NCI-H1930 (cell line): ENCODE data around the gene PTPRG.
"Not testable (repeated sequence)": the region's sequence is repeated elsewhere in the genome, so short reads cannot be mapped to it uniquely, and the experiment has no call there.

Source experiments
- DNase-seq, 2 experiments: peaks; one replicate each; lab custom pipeline; 2025; lab: John Stamatoyannopoulos, UW

PTPRG gene

GRCh38 chr3:61796911-61797310 is 235.5 kb downstream of the PTPRG start:
- DNase-seq: no peak

DNA sequence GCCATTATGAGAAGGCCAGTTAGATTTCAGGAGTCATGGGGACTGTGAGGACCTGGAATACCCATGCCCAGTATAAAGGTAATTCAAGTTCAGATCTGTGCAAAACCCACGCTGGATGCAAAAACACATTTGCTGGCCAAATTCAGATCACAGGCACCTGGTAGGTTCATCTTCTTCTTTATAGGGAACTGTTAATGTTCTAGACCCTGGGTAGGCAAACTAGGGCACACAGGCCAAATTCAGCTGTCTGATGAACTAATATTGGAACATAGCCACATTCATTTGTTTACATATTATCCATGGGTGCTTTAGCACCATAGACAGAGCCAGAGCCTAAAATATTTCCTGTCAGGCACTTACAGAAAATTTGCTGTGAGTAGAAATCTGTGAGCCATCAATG is 241.4 kb downstream of the PTPRG start:
- DNase-seq: no peak

DNA sequence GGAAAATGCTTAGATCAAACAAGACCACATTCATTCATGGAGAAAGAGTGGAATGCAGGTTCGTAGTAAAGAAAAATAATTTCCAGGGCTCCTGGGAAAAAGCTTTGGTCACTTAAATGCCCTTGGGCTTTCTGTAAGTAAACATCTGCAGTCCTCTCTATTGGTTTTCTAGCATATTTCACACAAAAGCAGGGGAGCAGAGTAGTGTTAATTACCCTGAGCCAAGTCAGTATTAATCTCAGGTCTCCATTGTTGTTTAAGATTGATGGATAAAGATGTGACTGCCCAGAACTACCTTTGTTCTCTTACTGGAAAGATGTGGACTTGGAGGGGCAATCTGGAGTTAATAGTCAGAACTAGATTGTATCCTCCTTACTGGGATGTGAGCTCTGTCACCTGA is 242.6 kb downstream of the PTPRG start:
- peak in 1 of 2 experiments; percentile 16 for DNase-seq

DNA sequence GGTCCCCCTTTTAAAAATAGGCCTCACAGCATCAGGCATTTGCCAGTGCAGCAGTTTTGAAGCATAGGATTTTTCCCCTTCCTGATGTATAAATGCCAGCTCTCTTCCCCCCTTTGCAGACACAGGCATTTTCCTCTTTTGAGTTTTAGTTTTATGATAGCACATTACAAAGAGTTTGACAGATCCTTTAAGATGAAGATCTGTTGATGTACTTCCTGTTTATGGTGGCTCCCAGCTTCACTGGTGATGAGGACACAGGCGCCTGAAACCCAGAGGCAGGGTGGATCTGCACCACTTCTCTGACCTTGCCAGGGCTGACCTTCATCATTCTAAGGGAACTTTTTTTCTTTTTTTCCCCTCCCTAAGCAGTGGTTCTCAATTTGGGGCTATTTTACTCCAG is 243.4 kb downstream of the PTPRG start:
- no peak for DNase-seq

DNA sequence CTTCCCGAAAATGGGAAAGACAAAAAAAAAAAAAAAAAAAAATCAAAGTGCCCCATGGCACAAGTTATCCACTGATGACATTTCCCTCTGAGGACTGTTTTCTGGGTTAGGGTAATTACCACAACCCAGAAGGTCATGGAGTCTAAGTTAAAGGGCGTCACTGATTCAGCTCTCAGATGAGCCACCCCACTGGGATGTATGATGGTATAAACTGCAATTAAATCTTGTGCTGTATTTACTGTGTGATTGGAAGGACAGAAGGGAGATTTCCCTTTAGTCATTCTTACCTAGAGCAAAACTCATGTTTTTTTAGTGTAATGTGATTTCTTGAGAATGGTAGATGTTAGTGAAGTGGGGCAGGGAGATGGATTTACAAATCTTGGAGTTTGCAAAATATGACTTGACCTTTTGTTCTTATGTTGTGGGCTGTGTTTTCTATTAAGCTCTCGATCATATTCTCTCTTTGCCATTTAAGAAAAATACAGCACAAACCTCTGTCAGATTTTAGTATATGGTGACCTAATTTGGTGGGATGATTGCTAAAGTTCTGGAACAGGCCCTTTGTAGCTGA is 244.2 kb downstream of the PTPRG start:
- peak; percentile 5 to 9 for DNase-seq

DNA sequence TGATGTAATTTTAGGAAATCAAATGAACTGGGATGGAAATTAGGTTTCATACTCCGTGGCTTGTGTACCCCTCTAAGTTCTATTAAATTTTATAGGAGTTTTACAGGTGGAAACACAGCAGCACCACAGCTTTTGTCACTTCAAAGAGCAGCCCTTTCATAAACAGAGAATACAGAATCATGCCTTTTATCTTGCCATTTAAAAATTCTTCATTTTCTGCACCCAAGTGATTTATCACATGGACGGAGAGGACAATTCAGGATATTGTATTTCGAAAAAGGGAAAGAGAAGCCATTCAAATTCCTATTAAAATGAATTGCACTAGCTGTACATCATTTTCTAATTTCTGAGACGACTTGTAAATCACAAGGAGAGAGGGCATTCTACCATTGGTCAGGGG is 245.4 kb downstream of the PTPRG start:
- peak; percentile 14 to 15 for DNase-seq

DNA sequence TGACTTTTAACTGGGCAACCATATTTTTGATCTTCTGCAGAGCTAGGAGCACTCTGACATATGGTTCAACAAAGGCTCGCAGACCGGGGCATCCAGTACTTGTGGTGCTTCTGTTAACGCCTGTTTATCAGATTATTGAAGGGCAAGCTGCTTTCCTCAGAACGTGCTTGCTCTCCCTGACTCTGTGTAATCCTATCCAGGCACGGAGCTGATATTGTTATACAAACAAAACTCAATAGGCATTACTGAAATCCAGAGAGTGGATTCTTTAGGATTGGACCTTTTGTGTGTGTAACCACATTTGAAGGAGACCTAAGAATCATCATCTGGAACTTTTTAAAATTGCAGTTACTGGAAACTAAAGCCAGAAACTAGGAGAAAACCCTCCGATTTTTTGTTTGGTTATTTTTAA is 246.5 kb downstream of the PTPRG start:
- no peak for DNase-seq

GRCh38 chr3:61808526-61808925 is 247.2 kb downstream of the PTPRG start:
- DNase-seq: no peak

DNA sequence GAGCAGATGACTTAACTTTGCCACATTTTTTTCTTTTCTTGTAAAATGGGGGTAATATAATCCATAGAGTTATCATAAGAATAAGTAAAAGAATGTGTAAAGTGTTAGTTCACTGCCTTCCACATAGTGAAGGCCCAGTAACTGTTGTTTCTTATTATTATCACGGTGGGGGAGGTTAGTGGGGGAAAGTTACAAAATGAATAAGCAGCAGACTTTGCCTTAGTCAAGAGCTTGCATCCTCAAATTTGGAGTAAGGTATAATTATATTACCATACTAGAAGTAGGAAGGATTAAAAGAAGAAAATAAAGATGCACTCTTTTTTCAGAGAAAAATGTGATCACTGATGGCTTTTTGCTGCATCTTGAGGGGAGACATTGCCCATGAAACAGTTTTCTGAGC is 247.6 kb downstream of the PTPRG start:
- DNase-seq: no peak

- no peak for DNase-seq
These were observed 248.5 kb downstream of the PTPRG start for GRCh38 chr3:61809879-61810278.

DNA sequence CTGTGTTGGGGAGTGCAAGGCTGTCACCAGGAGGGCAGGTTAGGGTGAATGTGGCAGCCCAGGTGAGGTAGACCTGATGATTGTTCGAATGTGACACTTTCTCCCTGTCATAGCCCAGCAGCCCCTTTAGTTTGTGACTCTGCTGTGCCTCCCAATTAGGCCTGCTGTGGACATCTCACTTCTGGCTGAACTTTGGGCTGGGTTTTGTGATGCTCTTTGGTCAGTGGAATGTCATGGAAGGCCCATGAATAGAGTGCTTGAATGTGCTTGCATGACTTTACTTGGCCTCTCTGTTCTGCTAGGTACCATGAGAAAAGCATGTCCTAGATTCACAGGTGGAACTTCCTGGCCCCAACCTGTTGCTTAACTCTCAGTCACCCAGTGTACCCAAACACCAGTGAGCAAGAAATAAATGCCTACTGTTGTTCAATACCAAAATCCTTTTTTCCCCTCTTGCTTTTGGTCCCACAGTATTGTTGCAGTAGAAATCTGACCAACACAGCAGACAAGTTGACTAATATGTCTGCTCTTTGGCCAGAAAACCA is 249.7 kb downstream of the PTPRG start:
- DNase-seq: no peak

DNA sequence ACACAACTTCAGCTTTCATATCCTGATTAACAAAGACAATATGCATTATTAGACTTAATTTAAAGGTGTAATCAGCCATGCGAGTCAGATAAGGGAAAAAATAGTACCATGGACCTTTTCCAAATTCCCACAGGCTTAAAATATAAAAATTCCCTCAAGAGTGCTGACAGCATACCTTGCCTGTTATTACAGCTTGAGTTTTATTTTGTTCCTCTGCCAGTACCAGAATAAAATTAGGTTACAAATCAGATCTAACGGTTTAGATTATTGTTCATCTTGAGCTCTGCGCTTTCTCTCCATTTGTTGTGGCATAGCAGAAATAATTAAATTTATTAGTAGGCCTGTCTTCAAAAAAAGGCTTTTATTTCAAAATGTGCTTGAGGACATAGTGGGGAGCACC is 250.3 kb downstream of the PTPRG start:
- no peak for DNase-seq

- DNase-seq: no peak
These were observed 250.7 kb downstream of the PTPRG start for GRCh38 chr3:61812085-61812484.

GRCh38 chr3:61812517-61812916 is 251.1 kb downstream of the PTPRG start:
- DNase-seq: no peak

- DNase-seq: no peak
These were observed 252.3 kb downstream of the PTPRG start for GRCh38 chr3:61813636-61814035.

DNA sequence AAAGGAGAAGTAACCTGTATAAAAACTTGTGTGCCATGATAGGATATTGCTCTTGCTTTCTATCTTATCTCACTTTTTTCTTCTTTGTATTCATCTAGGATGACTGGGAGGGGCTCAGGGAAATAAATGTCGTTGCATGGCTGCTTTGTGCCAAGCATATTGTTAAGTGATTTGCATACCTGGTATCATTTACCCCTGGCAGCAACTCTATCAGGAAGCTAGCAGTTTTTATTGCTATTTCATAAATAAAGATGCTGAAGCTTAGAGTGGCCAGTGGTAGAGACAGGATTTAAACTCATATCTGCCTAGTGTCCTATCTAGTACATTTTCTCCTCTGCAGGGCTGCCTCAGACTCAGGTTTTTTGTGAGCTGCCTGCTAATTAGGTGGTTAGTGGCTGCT is 253.3 kb downstream of the PTPRG start:
- no peak for DNase-seq

DNA sequence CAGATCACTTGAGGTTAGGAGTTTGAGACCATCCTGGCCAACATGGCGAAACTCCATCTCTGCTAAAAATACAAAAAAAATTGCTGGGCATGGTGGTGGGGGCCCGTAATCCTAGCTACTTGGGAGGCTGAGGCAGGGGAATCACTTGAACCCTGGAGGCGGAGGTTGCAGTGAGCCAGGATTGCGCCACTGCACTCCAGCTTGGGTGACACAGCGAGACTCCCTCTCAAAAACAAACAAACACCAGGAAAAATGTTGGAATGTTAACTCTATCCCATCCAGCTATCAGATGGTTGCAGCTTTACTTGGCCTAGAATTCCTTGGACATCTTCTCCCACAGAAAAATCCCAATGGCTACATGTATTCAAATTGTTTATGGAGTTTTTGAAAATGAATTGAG is 254.9 kb downstream of the PTPRG start:
- not testable (repeated sequence) for DNase-seq

DNA sequence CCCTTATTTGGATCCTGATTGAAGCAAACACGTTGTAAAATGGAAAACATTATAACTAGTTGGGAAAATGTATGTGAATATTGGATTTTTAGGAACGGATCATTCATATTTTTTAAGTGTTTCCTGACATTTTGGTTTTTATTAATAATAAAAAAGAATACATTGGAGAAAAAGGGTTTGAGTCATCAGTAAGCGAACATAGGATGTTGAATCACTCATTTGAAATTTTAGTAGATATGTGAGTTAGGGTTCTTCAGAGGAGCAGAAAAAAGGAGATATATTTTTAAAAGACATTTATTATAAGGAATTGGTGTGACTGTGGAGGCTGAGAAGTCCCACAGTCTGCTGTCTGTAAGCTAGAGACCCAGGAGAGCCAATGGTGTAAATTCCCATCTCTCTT is 258.5 kb downstream of the PTPRG start:
- no peak for DNase-seq

DNA sequence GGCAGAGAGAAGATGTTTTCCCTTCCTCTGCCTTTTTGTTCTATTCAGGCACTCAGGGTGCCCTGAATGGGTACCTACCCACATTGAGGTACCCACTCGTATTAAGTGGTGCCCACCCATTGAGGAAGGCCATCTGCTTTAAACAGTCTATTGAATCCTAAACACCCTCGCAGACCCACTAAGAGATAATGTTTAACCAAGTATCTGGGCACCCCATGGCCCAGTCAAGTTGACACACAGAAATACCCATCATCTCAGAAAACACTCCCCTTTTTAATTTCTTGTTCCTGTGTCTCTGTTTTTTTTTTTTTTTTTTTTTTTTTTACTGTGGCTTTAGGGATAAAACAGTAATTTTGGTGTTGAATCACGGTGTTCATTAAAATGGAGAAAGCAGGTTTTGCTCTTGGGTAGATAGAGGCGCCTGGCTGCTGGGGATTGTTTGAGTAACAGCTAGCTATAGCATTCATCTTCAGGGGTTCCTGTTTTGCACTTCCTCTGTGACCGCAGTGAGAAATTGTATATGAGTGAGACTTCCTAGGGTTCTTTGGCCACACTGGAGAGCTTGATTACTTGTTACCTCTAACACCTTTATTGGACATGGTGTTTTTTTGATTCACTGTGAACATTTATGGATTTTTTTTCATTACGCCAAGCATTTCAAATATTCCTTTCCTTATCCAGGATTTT is 259.1 kb downstream of the PTPRG start:
- DNase-seq: no peak

GRCh38 chr3:61821823-61822251 is 260.5 kb downstream of the PTPRG start:
- DNase-seq: no peak

GRCh38 chr3:61822588-61822987 is 261.2 kb downstream of the PTPRG start:
- no peak for DNase-seq

DNA sequence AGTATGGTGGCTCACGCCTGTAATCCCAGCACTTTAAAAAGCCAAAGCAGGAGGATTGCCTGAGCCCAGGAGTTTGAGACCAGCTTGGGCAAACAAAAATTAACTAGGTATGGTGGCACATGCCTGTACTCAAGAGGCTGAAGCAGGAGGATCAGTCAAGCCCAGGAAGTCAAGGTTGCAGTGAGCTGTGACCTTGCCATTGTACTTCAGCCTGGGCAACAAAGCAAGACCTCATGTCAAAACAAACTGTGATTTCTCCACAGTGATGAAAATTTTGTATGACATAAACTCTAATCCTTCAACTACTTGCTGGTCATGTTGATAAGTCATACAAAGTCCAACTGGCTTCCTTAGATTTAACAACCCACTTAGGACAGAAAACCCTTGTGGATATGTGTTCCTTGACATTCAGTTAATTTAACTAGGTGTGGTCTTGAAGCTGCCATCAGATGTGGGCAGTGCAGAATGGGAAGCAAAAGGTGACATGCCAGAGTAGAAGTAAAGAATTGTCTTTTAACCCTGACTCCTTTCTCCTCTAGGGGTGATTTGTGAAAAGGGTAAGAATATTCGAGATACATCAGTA is 263.3 kb downstream of the PTPRG start:
- DNase-seq: no peak

DNA sequence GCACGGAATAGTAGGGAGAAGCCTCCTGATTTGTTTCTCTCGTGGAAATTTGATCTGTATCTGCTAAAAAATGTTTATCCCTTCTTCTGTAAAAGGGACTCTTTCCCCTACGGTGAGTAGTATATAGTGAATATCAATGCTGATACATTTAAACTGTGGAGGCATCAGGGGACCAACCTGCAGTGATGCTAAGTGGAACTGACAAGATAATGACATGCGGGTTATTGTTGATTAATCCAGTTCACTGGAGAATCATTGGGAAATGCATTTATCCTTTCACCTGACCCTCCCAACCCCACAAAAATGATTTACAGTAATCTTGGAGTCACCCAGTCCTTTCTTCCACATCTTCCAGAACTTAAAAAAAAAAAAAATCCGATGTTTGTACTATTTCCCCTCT is 264.8 kb downstream of the PTPRG start:
- no peak for DNase-seq
